ENCODE data around the gene MGME1.

The MGME1 gene

GRCh38 chr20:18030020-18030419 is 61.2 kb downstream of the MGME1 start:
- no peak for DNase-seq

DNA sequence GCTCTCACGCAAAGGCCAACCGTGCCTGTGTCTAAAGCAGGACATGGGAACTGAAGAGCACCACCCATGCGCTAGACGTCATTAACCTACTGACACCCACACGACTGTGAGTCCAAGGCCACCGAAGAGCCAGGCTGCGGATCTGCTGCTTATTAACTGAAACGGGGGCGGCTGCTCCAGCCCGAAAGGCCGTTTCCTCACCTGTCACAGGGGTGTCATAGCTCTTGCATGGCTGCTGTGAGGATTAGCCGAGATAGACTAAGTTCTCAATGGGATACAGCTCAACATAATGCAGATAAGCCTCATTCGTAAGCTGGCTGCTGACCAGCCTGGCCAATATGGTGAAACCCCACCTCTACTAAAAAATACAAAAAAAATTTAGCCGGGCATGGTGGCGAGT is 62.2 kb downstream of the MGME1 start:
- no peak for DNase-seq

GRCh38 chr20:18031888-18032509 is 63.2 kb downstream of the MGME1 start:
- no peak for DNase-seq

DNA sequence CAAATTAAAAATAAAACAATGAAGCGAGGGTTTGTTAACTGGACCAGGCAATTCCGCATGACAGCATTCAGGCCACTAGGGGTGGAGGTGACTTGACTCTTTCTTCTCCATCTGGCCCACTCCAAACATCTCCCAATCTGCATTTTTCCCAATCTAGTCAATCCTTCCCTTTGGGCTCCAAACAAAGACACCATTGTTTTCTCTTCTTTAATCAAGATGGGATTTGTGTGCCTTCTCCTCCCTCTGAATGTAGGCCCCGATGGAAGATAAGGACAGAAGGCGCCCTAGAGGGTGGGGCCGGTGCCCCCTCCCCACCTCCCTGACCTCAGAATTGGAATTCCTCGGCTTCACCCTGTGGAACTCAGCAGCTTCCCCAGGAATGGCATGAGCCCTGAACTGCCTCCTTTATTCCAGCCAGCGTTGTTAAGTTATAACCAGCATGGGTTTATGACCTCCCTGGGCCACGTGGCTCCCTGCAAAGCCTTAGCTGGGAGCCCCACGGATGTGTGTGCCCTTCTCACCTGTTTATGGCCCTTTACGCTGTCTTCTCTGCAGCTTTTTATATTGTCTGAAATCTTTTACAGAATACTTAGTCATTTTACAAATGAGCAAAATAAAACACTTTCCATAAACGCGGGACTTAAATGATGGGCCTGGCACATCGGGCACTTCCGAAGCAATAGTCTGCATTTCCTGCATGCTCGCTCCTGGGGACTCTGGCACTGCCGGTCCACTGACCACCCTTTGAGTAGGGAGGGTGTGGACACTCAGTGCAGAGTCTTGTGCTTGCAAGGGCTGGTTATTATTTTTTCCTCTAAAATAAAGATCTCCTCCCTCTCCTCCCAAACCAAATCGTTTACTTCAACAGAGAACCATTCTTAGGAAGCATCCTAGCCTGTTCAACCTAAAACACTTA is 64.4 kb downstream of the MGME1 start:
- no peak for DNase-seq

DNA sequence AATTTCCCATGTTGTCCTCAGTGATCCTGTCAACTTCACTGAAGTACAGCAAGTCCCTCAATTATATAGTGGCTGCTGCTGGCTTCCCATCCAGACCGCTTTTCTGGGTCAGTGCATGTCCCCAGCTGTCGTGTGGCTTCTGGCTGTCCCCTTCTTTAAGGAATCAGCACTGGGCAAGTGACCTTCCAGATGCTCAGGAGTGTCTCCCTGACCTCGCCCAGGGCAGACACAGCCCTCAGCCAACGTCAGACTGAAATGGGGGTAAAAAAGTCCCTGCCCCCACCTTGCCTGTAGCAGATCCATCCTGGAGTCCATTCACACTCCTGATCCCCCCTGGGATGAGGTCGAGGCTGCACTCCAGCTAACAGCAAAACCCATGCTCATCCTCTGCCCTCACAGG is 65.2 kb downstream of the MGME1 start:
- no peak for DNase-seq

DNA sequence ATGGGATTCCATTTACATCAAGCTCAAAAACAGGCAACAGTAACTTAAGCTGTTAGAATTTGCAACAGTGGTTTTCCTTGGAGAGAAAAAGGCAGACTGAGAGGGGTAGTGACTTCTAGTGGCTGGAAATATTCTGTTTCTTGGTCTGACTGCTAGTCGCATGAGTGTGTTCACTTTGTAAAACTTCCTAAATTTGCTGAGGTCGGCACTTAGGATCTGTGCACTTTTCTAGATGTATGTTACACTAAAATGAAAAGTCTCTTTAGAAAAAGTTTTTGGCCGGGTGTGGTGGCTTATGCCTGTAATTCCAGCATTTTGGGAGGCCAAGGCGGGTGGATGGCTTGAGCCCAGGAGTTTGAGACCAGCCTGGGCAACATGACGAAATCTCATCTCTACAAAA is 70.2 kb downstream of the MGME1 start:
- DNase-seq: no peak

Data from activated naive CD4-positive, alpha-beta T cell treated with Interleukin-2 at 50 U/mL for 16 hours (primary cell).